Measurements from ENCODE around the gene TIMP3. TPM values are rescaled to one million over a fixed set of nuclear protein-coding genes. Genes with fewer than 3 reads are reported as not detected.

Gene TIMP3
- polyA plus RNA-seq, 1 donor from 2014 or later: 0.72 TPM

- no peaks in the 10 kb centered on the region for H3K79me2 ChIP-seq (replicated peaks; ENCODE audit: insufficient read depth, low read length)
- no peak overlapping the region for H3K4me3 ChIP-seq (ENCODE audit: low read length)
- H3K4me2 ChIP-seq (ENCODE audit: low read length): no peak overlapping the region
- TF ChIP-seq TAF1 (IDR thresholded peaks at IDR 0.05; ENCODE audit: low read depth): no peak
- TF ChIP-seq EZH2 (IDR thresholded peaks at IDR 0.05; ENCODE audit: borderline replicate concordance, insufficient read depth, low read length, poor library complexity, severe bottlenecking): no peak
- TF ChIP-seq SMC3 (conservative IDR thresholded peaks at IDR 0.05; ENCODE audit: poor library complexity): no peak
- TF ChIP-seq RAD21 (conservative IDR thresholded peaks at IDR 0.05): no peak
- no peak for TF ChIP-seq CTCF (IDR thresholded peaks at IDR 0.05; ENCODE audit: poor library complexity, severe bottlenecking)
- no peak for TF ChIP-seq EP300 (conservative IDR thresholded peaks at IDR 0.05; ENCODE audit: poor library complexity, severe bottlenecking)
- TF ChIP-seq MXI1 (conservative IDR thresholded peaks at IDR 0.05; ENCODE audit: poor library complexity, severe bottlenecking): no peak
- no peak for TF ChIP-seq POLR2AphosphoS5 (IDR thresholded peaks at IDR 0.05)
- no peak for TF ChIP-seq REST (IDR thresholded peaks at IDR 0.05; ENCODE audit: borderline replicate concordance)
- no peaks in the 10 kb centered on the region for H3K9me3 ChIP-seq (ENCODE audit: low read length)
- no peak overlapping the region for H3K27ac ChIP-seq (ENCODE audit: low read length)
- H3K9ac ChIP-seq (ENCODE audit: low read length): no peak overlapping the region
- no peaks in the 10 kb centered on the region for H3F3A ChIP-seq (ENCODE audit: insufficient read depth, low read length, poor library complexity, severe bottlenecking)
- no peak overlapping the region for H2AFZ ChIP-seq (ENCODE audit: low read depth, low read length)
- H4K20me1 ChIP-seq (ENCODE audit: insufficient read depth): no peaks in the 10 kb centered on the region
- H3K36me3 ChIP-seq (ENCODE audit: insufficient read depth, low read length): no peaks in the 10 kb centered on the region
- H3K27me3 ChIP-seq (ENCODE audit: insufficient read depth, low read depth, low read length): no peaks in the 10 kb centered on the region
- H3K9me2 ChIP-seq (ENCODE audit: insufficient read depth, low read length): no peaks in the 10 kb centered on the region
Measured at GRCh38 chr22:32879550-32879949, 78.0 kb downstream of the TIMP3 start.

GRCh38 chr22:32880061-32880460 lies 78.6 kb downstream of the TIMP3 start:
- Histone ChIP-seq H3K4me2 (ENCODE audit: low read length) (no peak overlapping the region), H2AFZ (ENCODE audit: low read depth, low read length) (no peak overlapping the region), H3K9me2 (ENCODE audit: insufficient read depth, low read length) (no peaks in the 10 kb centered on the region), H4K20me1 (ENCODE audit: insufficient read depth) (no peaks in the 10 kb centered on the region), H3K9me3 (ENCODE audit: low read length) (no peaks in the 10 kb centered on the region), H3K27ac (ENCODE audit: low read length) (no peak overlapping the region), H3F3A (ENCODE audit: insufficient read depth, low read length, poor library complexity, severe bottlenecking) (no peaks in the 10 kb centered on the region), H3K79me2 (replicated peaks; ENCODE audit: insufficient read depth, low read length) (no peaks in the 10 kb centered on the region), H3K4me3 (ENCODE audit: low read length) (no peak overlapping the region), H3K9ac (ENCODE audit: low read length) (no peak overlapping the region), H3K27me3 (ENCODE audit: insufficient read depth, low read depth, low read length) (no peaks in the 10 kb centered on the region), H3K36me3 (ENCODE audit: insufficient read depth, low read length) (no peaks in the 10 kb centered on the region)
- no peak for TF ChIP-seq REST (IDR thresholded peaks at IDR 0.05; ENCODE audit: borderline replicate concordance)
- TF ChIP-seq POLR2AphosphoS5 (IDR thresholded peaks at IDR 0.05): no peak
- TF ChIP-seq SMC3 (conservative IDR thresholded peaks at IDR 0.05; ENCODE audit: poor library complexity): no peak
- no peak for TF ChIP-seq CTCF (IDR thresholded peaks at IDR 0.05; ENCODE audit: poor library complexity, severe bottlenecking)
- TF ChIP-seq RAD21 (conservative IDR thresholded peaks at IDR 0.05): no peak
- TF ChIP-seq TAF1 (IDR thresholded peaks at IDR 0.05; ENCODE audit: low read depth): no peak
- no peak for TF ChIP-seq EP300 (conservative IDR thresholded peaks at IDR 0.05; ENCODE audit: poor library complexity, severe bottlenecking)
- TF ChIP-seq MXI1 (conservative IDR thresholded peaks at IDR 0.05; ENCODE audit: poor library complexity, severe bottlenecking): no peak
